Lung (tissue), 12 donors: ENCODE results near the gene DENR. TPM values are rescaled to one million over a fixed set of nuclear protein-coding genes. Genes with fewer than 3 reads are reported as not detected.
"Not testable (repeated sequence)": the region's sequence is repeated elsewhere in the genome, so short reads cannot be mapped to it uniquely, and the experiment has no call there.

Source experiments
- ATAC-seq: fragments of 200-7000 bp; cut with Tn5 transposase; one replicate; pipeline ENCODE4 v1.9.1; 2020; ENCODE audit warnings: moderate number of reproducible peaks; ENCODE audit not compliant: insufficient read depth, low FRiP score
- DNase-seq, 3 donors: peaks; one replicate each; pipeline ENCODE4 v3.0.0-alpha.2; 2013 to 2017
- H3K27ac ChIP-seq, 2 donors: one replicate each; pipeline ENCODE4 v1.5.1; 2013; ENCODE audit warnings: mild to moderate bottlenecking in 2 of 2, moderate library complexity in 2 of 2, control low read depth in 1 of 2, inconsistent platforms in 1 of 2, low read depth in 1 of 2, low read length in 1 of 2
- H3K27me3 ChIP-seq, 3 donors: one replicate each; pipeline ENCODE4 v1.5.1; 2013; ENCODE audit warnings: low read length in 2 of 3; ENCODE audit not compliant: control insufficient read depth in 3 of 3, insufficient read depth in 3 of 3
- H3K36me3 ChIP-seq, 4 donors: one replicate each; pipeline ENCODE4 v1.5.1; 2013; ENCODE audit warnings: low read length in 4 of 4, mild to moderate bottlenecking in 1 of 4, moderate library complexity in 1 of 4; ENCODE audit not compliant: control insufficient read depth in 4 of 4, insufficient read depth in 4 of 4
- H3K4me1 ChIP-seq, 5 donors: one replicate each; pipeline ENCODE4 v1.5.1; 2013; ENCODE audit warnings: low read length in 5 of 5, mild to moderate bottlenecking in 2 of 5, moderate library complexity in 1 of 5; ENCODE audit not compliant: control insufficient read depth in 5 of 5, insufficient read depth in 5 of 5
- H3K4me3 ChIP-seq: one replicate; pipeline ENCODE4 v1.5.1; 2013; ENCODE audit warnings: mild to moderate bottlenecking, control low read depth, moderate library complexity
- H3K9ac ChIP-seq, 2 donors: one replicate each; pipeline ENCODE4 v1.5.1; 2013; ENCODE audit warnings: low read length in 2 of 2, control low read depth in 1 of 2; ENCODE audit not compliant: insufficient read depth in 1 of 2
- H3K9me3 ChIP-seq, 4 donors: one replicate each; pipeline ENCODE4 v1.5.1; 2013; ENCODE audit warnings: low read length in 3 of 4, mild to moderate bottlenecking in 1 of 4, moderate library complexity in 1 of 4; ENCODE audit not compliant: control insufficient read depth in 4 of 4, insufficient read depth in 3 of 4
- CTCF ChIP-seq: IDR thresholded peaks from 2 replicates; pipeline ENCODE4 v1.5.1; 2012; ENCODE audit warnings: mild to moderate bottlenecking; ENCODE audit errors: control extremely low read depth, extremely low read depth
- WGBS, 2 donors: extraction: QIAGEN DNeasy Blood & Tissue Kit; methylation state at CpG; one replicate each; pipeline ENCODE4 v1.1.7; 2013; 5-methylcytosine and 5-hydroxymethylcytosine counted together
- polyA plus RNA-seq, 2 donors: library from polyadenylated mRNA; stranded (reverse); fragments of 200-250 nt; gene quantifications; one replicate each; pipeline ENCODE4 v1.2.1, GENCODE V29; 2013
- total RNA-seq, 2 donors: library from RNA; depleted of rRNA in 1 of 2; stranded (reverse); fragments of >200 nt in 1 of 2; gene quantifications; one replicate each; pipeline ENCODE4 v1.2.1, GENCODE V29; 2014 to 2021
- donor health status: control.
- donor health status: control.
- donor health status: Bipolar disorder and iron deficiency.
- donor health status: healthy.
- donor health status: DM: yes; HTN: yes; CAD: no.

Gene DENR
- total and polyA plus RNA-seq, 4 donors: 19.5 to 40.2 (median 25.6) TPM

GRCh38 chr12:122795807-122796206 is 43.2 kb downstream of the DENR start:
- DNase-seq (no peak), ATAC-seq (no peak)
- H3K9ac ChIP-seq: no peak overlapping the region
- no peaks in the 10 kb centered on the region for H3K27me3 ChIP-seq
- WGBS, 2 donors: 85 to 93% methylated on average over 4 of the region's 4 CpGs
- no peak overlapping the region for H3K4me3 ChIP-seq
- no peak for TF ChIP-seq CTCF
- H3K4me1 ChIP-seq: no peaks in the 10 kb centered on the region
- no peaks in the 10 kb centered on the region for H3K36me3 ChIP-seq
- H3K27ac ChIP-seq: no peak overlapping the region
- no peaks in the 10 kb centered on the region for H3K9me3 ChIP-seq

- Histone ChIP-seq H3K4me1 (no peaks in the 10 kb centered on the region), H3K9ac (no peak overlapping the region), H3K27me3 (no peaks in the 10 kb centered on the region), H3K4me3 (no peak overlapping the region), H3K36me3 (no peaks in the 10 kb centered on the region), H3K9me3 (no peaks in the 10 kb centered on the region), H3K27ac (no peak overlapping the region)
- no peak for TF ChIP-seq CTCF
- ATAC-seq (no peak), DNase-seq (no peak)
- 50 to 80% methylated on average over 13 of the region's 13 CpGs for WGBS, 2 donors
Observed at GRCh38 chr12:122799641-122800243, 47.1 kb downstream of the DENR start.

GRCh38 chr12:122803937-122804336 is 51.3 kb downstream of the DENR start:
- no peaks in the 10 kb centered on the region for H3K9me3 ChIP-seq
- no peak for TF ChIP-seq CTCF
- no peak overlapping the region for H3K4me3 ChIP-seq
- no peak overlapping the region for H3K27ac ChIP-seq
- WGBS, 2 donors: 74 to 85% methylated on average over 7 of the region's 7 CpGs
- H3K9ac ChIP-seq: no peak overlapping the region
- H3K4me1 ChIP-seq: no peaks in the 10 kb centered on the region
- ATAC-seq (no peak), DNase-seq (no peak)
- H3K36me3 ChIP-seq: no peaks in the 10 kb centered on the region
- no peaks in the 10 kb centered on the region for H3K27me3 ChIP-seq

GRCh38 chr12:122804957-122805356 is 52.3 kb downstream of the DENR start:
- not testable (repeated sequence) for H3K27me3 ChIP-seq, H3K9ac ChIP-seq, H3K36me3 ChIP-seq, ATAC-seq, H3K4me3 ChIP-seq, H3K4me1 ChIP-seq, H3K9me3 ChIP-seq, H3K27ac ChIP-seq, DNase-seq
- 95 to 96% methylated on average over 9 of the region's 9 CpGs for WGBS, 2 donors
